Bronchial epithelial cell (primary cell): ENCODE data around the gene L1CAM. TPM values are rescaled to one million over a fixed set of nuclear protein-coding genes. Genes with fewer than 3 reads are reported as not detected.

ENCODE experiments used
- DNase-seq: peaks from one replicate; pipeline ENCODE4 v3.0.0-alpha.2; 2010; ENCODE audit warnings: low read depth
- FAIRE-seq: peaks from 2 replicates; lab custom pipeline; 2011; peaks lifted over from hg19 to GRCh38; lab: Jason Lieb, UNC
- H3K27me3 ChIP-seq: 2 replicates; pipeline ENCODE4 v1.5.1; 2011; ENCODE audit warnings: low read length; ENCODE audit not compliant: control insufficient read depth, insufficient read depth
- H3K36me3 ChIP-seq: 2 replicates; pipeline ENCODE4 v1.5.1; 2011; ENCODE audit warnings: low read length; ENCODE audit not compliant: control insufficient read depth, insufficient read depth
- H3K4me3 ChIP-seq: 2 replicates; pipeline ENCODE4 v1.5.1; 2011; ENCODE audit warnings: mild to moderate bottlenecking, low read depth, low read length, control low read depth
- CTCF ChIP-seq: IDR thresholded peaks from 2 replicates; pipeline ENCODE4 v1.5.1; 2011; ENCODE audit warnings: mild to moderate bottlenecking, moderate library complexity, low read length, control low read depth, inconsistent platforms; ENCODE audit not compliant: insufficient read depth, severe bottlenecking
- total RNA-seq: library from RNA; depleted of rRNA; stranded (reverse); fragments of >200 nt; gene quantifications from 2 replicates; pipeline ENCODE4 v1.2.1, GENCODE V29; 2014

L1CAM gene
- total RNA-seq, 1 donor from 2014 or later = 0.26 TPM

GRCh38 chrX:153884136-153884535 is 1.8 kb downstream of the L1CAM start:
- Histone ChIP-seq H3K4me3 (no peak overlapping the region), H3K27me3 (peaks cover 6% of the 10 kb centered on the region), H3K36me3 (no peaks in the 10 kb centered on the region)
- no peak for TF ChIP-seq CTCF
- FAIRE-seq = no peak
- no peak for DNase-seq

GRCh38 chrX:153883163-153883843 is 2.7 kb downstream of the L1CAM start:
- TF ChIP-seq CTCF = no peak
- no peak overlapping the region for H3K4me3 ChIP-seq
- FAIRE-seq (no peak), DNase-seq (no peak)
- H3K27me3 ChIP-seq = peaks cover 6% of the 10 kb centered on the region
- no peaks in the 10 kb centered on the region for H3K36me3 ChIP-seq

GRCh38 chrX:153882557-153882956 is 3.4 kb downstream of the L1CAM start:
- H3K4me3 ChIP-seq = no peak overlapping the region
- FAIRE-seq = no peak
- no peak for DNase-seq
- no peaks in the 10 kb centered on the region for H3K36me3 ChIP-seq
- TF ChIP-seq CTCF = no peak
- H3K27me3 ChIP-seq = peaks cover 6% of the 10 kb centered on the region

GRCh38 chrX:153882086-153882498 is 3.9 kb downstream of the L1CAM start:
- no peaks in the 10 kb centered on the region for H3K36me3 ChIP-seq
- no peak for DNase-seq
- no peak for TF ChIP-seq CTCF
- peaks cover 6% of the 10 kb centered on the region for H3K27me3 ChIP-seq
- no peak overlapping the region for H3K4me3 ChIP-seq
- FAIRE-seq = no peak

- DNase-seq (no peak), FAIRE-seq (no peak)
- no peak for TF ChIP-seq CTCF
- Histone ChIP-seq H3K27me3 (peaks cover 4% of the 10 kb centered on the region), H3K36me3 (no peaks in the 10 kb centered on the region), H3K4me3 (no peak overlapping the region)
Measured at GRCh38 chrX:153881281-153881680, 4.7 kb downstream of the L1CAM start.

GRCh38 chrX:153880440-153880815 is 5.5 kb downstream of the L1CAM start:
- DNase-seq = no peak
- TF ChIP-seq CTCF = no peak
- Histone ChIP-seq H3K27me3 (peaks cover 4% of the 10 kb centered on the region), H3K4me3 (no peak overlapping the region), H3K36me3 (no peaks in the 10 kb centered on the region)
- FAIRE-seq = no peak
